NCI-H1436 (cell line): ENCODE results near the gene IFITM2.
A peak's percentile ranks its signal among the peaks of the same experiment; 100 is the strongest.
"Not testable (repeated sequence)": the region's sequence is repeated elsewhere in the genome, so short reads cannot be mapped to it uniquely, and the experiment has no call there.

Source experiments
- DNase-seq: peaks from one replicate; lab custom pipeline; 2025; lab: John Stamatoyannopoulos, UW

Gene IFITM2

GRCh38 chr11:325796-326591 is 18.4 kb downstream of the IFITM2 start:
- no peak for DNase-seq

DNA sequence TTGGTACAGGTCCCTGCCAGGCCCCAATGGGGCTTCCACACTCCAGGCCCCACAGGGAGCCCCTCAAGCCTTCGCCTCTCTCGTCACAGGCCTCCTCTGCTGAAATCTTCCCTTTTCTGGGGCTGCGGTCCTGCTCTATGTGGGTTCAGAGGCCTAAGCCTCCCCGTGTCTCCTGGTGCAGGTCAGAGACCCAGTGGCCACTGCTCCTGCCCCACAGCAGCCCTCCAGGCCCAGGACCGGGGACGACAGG is 18.9 kb downstream of the IFITM2 start:
- no peak for DNase-seq

DNA sequence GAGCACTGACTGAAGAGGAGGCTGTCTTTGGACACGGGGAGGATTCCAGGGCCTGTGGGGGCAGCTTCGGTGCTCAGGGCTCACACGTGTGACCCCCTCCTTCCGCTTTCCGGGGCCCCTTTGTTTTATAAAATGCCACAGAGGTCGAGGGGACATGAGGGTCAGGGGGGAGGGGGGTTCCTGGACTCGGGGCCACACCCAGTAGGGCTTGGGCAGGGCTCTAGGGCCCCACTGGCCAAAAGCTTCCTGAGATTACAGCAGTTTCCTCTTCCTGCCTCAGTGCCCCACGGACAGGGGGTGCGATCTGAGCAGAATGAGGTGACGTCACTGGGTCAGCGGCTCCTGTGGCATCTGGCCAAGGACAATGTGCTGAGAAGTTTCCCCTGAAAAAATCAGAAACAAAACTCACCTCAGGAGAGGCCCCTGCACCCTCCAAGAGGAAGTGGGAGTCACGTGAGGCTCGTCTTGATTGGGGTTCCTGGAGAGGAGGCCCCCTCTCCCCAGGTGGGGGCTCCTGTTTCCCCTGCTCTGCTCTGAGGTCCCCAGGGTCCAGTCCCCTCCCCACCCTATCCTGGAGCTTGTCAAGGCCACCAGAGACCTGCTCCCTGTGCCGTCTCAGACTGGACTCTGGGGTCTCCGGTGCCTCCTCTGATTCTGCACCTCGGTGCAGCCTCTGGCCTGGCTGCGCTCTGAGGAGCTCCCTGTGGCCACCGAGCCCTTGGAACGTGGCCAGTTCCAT is 19.4 kb downstream of the IFITM2 start:
- DNase-seq = no peak

- DNase-seq = no peak
Measured at GRCh38 chr11:327581-327923, 19.9 kb downstream of the IFITM2 start.

- DNase-seq = no peak
Measured at GRCh38 chr11:328012-328411, 20.4 kb downstream of the IFITM2 start.

DNA sequence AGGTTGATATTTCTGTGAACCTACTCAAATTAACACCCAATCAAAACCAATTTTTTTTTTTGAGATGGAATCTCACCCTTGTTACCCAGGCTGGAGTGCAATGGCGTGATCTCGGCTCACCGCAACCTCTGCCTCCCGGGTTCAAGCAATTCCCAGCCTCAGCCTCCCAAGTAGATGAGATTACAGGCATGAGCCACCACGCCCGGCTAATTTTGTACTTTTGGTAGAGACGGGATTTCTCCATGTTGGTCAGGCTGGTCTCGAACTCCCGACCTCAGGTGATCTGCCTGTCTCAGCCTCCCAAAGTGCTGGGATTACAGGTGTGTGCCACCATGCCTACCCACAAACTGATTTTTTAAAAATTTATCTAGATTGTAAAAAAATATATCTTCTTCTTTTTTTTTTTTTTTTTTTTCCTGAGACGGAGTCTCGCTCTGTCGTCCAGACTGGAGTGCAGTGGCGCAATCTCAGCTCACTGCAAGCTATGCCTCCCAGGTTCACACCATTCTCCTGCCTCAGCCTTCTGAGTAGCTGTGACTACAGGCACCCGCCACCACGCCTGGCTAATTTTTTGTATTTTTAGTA is 21.0 kb downstream of the IFITM2 start:
- DNase-seq = not testable (repeated sequence)

- no peak for DNase-seq
Measured at GRCh38 chr11:329886-330253, 22.3 kb downstream of the IFITM2 start.

DNA sequence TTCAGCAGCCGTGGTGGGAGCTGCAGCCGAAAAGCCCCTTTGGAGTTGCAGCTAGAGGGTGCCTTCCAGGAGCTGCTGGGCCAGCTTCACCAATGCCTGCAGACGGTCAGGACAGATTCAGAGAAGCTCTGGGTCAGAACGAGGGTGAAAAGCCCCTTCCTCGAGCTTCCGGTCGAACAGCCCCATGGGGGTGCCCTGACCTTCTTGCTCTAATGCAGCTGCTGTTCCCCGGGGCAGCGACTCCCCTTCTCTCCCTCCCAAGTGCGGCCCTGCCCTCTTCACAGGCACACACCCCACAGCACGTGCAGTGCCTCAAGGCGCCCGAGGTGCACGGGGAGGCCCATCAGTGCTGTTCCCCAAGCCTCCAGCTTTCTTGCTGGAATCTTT is 22.7 kb downstream of the IFITM2 start:
- no peak for DNase-seq

DNA sequence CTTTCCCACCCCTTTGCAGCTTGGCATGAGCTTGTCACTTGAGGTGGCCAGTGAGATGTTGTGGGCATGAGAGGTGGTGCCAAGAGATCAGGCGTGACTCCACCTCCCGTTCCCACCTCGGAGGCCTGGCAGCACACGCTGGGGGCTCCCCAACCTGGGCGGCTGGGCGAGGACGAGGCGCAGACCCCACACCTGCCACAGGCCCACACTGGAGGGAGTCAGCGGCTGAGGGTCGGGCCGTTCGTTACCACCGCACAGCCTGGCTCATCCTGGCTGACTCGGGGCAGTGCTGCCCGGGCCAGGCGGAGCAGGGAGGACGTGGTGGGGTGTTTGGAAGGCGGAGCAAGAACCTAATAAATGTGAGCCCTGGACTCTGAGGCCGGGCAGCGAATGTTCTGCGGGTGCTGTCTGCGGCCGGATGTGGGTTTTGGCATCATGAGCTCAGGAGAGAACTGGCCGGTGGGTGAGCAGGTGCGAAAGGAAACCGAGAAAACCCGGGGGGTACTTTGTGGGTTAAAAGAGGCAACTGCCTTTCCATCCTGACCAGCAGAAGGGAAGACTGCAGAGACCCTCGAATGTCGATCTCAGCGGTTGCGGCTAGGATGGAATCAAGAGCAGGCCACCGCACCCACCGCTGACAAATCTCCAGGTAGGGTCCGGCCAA is 23.2 kb downstream of the IFITM2 start:
- DNase-seq = no peak

DNA sequence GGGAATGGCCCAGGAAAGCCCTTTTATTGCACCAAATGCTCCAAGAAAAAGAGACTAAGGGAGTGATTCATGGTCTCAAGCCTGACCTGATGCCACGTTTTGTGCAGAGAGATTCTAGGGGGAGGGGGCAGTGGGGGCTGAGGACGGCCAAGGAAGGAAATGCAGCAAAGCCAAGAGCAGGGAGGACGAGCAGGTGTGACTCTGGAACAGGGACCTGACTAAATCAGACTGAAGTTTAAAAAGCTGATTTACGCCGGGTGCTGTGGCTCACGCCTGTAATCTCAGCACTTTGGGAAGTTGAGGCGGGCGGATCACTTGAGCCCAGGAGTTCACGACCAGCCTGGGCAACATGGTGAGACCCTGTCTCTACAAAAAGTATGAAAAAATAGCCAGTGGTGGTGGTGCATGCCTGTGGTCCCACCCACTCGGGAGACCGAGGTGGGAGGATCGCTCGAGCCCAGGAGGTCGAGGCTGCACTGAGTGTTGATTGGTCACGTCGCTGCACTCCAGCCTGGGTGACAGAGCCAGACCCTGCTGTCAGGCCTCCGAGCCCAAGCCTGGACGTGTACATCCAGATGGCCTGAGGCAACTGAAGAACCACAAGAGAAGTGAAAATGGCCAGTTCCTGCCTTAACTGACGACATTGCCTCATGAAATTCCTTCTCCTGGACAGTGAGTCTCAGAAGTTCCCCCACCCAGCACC is 23.9 kb downstream of the IFITM2 start:
- DNase-seq = no peak

DNA sequence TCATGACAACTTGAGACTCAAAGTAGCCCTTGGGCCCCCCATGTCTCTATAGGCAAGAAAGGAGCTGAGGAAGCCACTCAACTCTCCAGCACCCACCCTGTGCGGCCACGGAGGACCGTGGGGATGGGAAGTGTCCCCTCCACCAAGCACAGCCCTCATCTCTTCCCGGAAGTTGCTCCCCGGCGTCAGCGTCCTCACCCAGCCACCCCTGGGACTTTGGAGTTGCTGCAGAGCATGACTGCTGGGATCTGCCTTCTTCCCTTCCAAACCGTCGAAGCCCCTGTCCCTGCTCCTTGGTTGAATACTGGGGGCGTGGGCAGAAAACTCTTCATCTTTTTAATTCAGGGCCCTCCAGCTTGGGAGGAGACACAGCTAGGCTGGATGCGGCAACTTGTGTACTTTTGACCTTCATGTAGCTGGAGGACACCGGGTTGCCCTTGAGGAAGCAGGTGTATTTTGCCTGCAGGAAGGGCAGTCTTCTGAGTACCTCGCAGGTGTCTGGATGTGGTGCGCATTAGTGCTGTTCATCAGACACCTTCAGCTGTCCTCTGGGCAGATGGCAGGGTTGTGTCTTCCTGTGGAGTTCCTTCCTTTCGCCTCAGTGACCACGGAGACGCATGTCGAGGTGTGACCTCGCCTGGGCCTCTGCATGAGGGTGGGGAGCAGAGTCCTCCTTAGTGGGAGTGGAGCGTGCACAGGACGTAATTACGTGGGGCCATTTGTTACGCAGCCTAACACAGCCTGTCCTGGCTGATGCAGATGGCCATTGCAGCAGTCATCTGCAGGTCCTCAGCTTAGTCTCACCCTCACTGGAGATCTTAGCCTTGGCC is 25.2 kb downstream of the IFITM2 start:
- no peak for DNase-seq

GRCh38 chr11:333616-334263 is 26.1 kb downstream of the IFITM2 start:
- DNase-seq = not testable (repeated sequence)

DNA sequence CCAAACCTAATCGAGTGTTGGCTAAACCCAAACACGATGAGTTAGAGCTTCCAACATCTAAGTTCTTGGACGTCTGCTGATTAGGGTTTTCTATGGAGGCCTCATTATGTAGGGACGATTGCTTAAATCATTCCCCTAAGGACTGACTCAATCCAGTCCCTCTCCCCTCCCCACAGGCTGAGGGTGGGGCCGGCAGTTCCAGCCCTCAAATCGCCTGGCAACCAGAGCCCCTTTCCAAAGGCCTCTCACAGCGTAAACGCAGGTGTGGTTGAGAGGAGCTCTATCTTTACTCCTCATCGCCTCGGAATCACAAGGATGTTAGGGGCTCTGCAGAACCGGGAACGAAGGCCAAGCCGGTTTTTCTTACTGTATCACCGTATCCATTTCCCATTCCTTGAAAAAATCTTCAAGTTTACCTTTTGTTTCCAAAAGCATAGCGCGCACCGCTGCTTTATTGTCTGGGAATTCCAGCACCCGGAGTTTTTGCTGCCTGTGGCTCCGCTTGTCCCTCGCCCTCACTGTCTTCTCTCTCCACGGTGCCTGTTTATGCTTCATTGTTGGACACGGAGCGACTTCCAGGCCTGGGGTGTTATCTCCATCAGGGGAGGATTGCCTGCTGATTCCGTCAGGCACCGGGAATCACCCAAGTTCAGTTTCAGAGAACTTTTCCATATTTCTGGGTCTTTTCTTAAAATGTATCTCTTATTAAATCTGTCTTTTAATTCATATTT is 26.8 kb downstream of the IFITM2 start:
- DNase-seq = peak; percentile 39

GRCh38 chr11:335779-336658 is 28.4 kb downstream of the IFITM2 start:
- DNase-seq = no peak

DNA sequence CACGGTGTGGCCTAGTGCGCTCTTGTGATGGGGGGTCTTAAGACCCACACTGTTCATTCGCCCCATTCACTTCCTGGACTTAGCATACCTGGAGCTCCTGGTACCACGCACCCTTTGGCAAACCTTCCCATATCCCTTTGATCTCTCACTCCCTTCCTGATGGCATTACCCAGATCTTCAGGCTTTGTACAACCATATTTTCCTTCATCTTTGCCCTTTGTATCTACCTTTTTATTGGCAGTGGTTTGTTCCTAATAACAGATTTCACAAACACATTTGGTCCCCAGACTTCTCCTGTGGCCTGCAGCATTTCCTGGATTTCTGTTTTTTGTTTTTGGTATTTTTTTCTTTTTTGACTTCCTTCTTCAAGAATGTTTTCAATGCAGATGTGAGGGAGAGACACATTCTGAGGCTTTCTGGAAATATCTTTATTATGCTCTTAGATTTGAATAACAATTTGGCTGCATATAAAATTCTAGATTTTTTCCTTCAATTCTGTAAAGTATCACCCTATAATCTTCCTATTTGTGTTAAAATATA is 29.1 kb downstream of the IFITM2 start:
- DNase-seq = no peak

DNA sequence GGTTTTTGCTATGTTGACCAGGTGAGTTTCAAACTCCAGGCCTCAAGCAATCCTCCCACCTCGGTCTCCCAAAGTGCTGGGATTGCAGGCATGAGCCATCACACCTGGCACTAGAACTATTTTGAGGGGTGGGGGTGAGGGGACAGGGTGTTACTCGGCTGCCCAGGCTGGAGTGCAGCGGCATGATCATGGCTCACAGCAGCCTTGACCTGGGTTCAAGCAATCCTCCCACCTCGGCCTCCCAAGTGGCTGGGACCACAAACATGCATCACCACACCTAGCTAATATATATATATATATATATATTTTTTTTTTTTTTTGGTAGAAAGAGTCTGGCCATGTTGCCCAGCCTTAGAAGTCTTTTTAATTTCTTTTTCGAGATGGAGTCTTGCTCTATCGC is 30.1 kb downstream of the IFITM2 start:
- no peak for DNase-seq

GRCh38 chr11:339963-340362 is 32.3 kb downstream of the IFITM2 start:
- DNase-seq = no peak

GRCh38 chr11:340539-341512 is 33.2 kb downstream of the IFITM2 start:
- no peak for DNase-seq
